Measurements from ENCODE around the gene LAMTOR1.

- no peak for TF ChIP-seq RAD21 (conservative IDR thresholded peaks at IDR 0.05 in 1 of 2, IDR thresholded peaks at IDR 0.05 in 1 of 2)
- TF ChIP-seq ESRRA (IDR thresholded peaks at IDR 0.05; ENCODE audit: borderline replicate concordance, low read length) = no peak
- TF ChIP-seq CTCF (IDR thresholded peaks at IDR 0.05) = no peak
- no peak for TF ChIP-seq SMC3 (IDR thresholded peaks at IDR 0.05)
- TF ChIP-seq EP300 (IDR thresholded peaks at IDR 0.05) = no peak
- TF ChIP-seq POLR2A (IDR thresholded peaks at IDR 0.05; ENCODE audit: low read length) = no peak
- TF ChIP-seq EHMT2 (IDR thresholded peaks at IDR 0.05; ENCODE audit: low read depth) = no peak
- TF ChIP-seq REST (IDR thresholded peaks at IDR 0.05) = no peak
These were observed 32.6 kb downstream of the LAMTOR1 start for GRCh38 chr11:72070491-72070890.
